Osteocyte (in vitro differentiated cells): ENCODE measurements around the gene BBIP1. TPM values are rescaled to one million over a fixed set of nuclear protein-coding genes. Genes with fewer than 3 reads are reported as not detected.

ENCODE experiments used
- DNase-seq: peaks from one replicate; pipeline ENCODE4 v3.0.0; 2021; ENCODE audit warnings: mixed read lengths; ENCODE audit not compliant: unreplicated experiment; ENCODE audit errors: extremely low spot score
- H3K27ac Mint-ChIP-seq: one replicate; pipeline ENCODE4 v1.8.0; 2021; ENCODE audit warnings: mild to moderate bottlenecking, mixed read lengths; ENCODE audit not compliant: unreplicated experiment
- H3K27me3 Mint-ChIP-seq: one replicate; pipeline ENCODE4 v1.8.0; 2021; ENCODE audit warnings: mixed read lengths; ENCODE audit not compliant: unreplicated experiment
- H3K36me3 Mint-ChIP-seq: one replicate; pipeline ENCODE4 v1.8.0; 2021; ENCODE audit warnings: mixed read lengths; ENCODE audit not compliant: unreplicated experiment
- H3K4me1 Mint-ChIP-seq: one replicate; pipeline ENCODE4 v1.8.0; 2021; ENCODE audit warnings: mixed read lengths; ENCODE audit not compliant: unreplicated experiment
- H3K4me3 Mint-ChIP-seq: one replicate; pipeline ENCODE4 v1.8.0; 2021; ENCODE audit warnings: mild to moderate bottlenecking, moderate library complexity, mixed read lengths; ENCODE audit not compliant: unreplicated experiment
- H3K9me3 Mint-ChIP-seq: one replicate; pipeline ENCODE4 v1.8.0; 2021; ENCODE audit warnings: mixed read lengths; ENCODE audit not compliant: unreplicated experiment
- CTCF ChIP-seq: fragments of 200-600 bp; sonication (generic); IDR thresholded peaks from 2 replicates; pipeline ENCODE4 v1.5.0; 2021; ENCODE audit warnings: antibody characterized with exemption, mild to moderate bottlenecking, moderate library complexity
- total RNA-seq: library from RNA; stranded (reverse); gene quantifications from 2 replicates; pipeline ENCODE4 v1.2.1, GENCODE V29; 2021

BBIP1 gene
- total RNA-seq, 1 donor from 2014 or later = 39.5 TPM

- Mint-ChIP-seq H3K36me3 (no peaks in the 10 kb centered on the region), H3K27me3 (no peaks in the 10 kb centered on the region), H3K4me3 (no peak overlapping the region), H3K27ac (peak overlapping the region; percentile 46), H3K4me1 (peaks cover 44% of the 10 kb centered on the region), H3K9me3 (no peaks in the 10 kb centered on the region)
- no peak for DNase-seq
- TF ChIP-seq CTCF = no peak
Observed at GRCh38 chr10:110860576-110861241, 58.3 kb downstream of the BBIP1 start.

- peaks cover 37% of the 10 kb centered on the region for H3K4me1 Mint-ChIP-seq
- no peaks in the 10 kb centered on the region for H3K36me3 Mint-ChIP-seq
- peak overlapping the region; percentile 46 for H3K27ac Mint-ChIP-seq
- H3K27me3 Mint-ChIP-seq = no peaks in the 10 kb centered on the region
- no peak for TF ChIP-seq CTCF
- DNase-seq = no peak
- H3K4me3 Mint-ChIP-seq = no peak overlapping the region
- H3K9me3 Mint-ChIP-seq = no peaks in the 10 kb centered on the region
Observed at GRCh38 chr10:110859973-110860376, 59.0 kb downstream of the BBIP1 start.

- H3K4me1 Mint-ChIP-seq = peaks cover 31% of the 10 kb centered on the region
- DNase-seq = no peak
Observed at GRCh38 chr10:110859206-110859972, 59.6 kb downstream of the BBIP1 start.

GRCh38 chr10:110858297-110858934 is 60.6 kb downstream of the BBIP1 start:
- DNase-seq = no peak
- H3K4me3 Mint-ChIP-seq = no peak overlapping the region
- no peaks in the 10 kb centered on the region for H3K9me3 Mint-ChIP-seq
- no peak for TF ChIP-seq CTCF
- H3K27me3 Mint-ChIP-seq = peaks cover 4% of the 10 kb centered on the region
- H3K36me3 Mint-ChIP-seq = no peaks in the 10 kb centered on the region
- H3K27ac Mint-ChIP-seq = no peak overlapping the region
- peaks cover 23% of the 10 kb centered on the region for H3K4me1 Mint-ChIP-seq

More at GRCh38 chr10:110859206-110859972, 59.6 kb downstream of the BBIP1 start:
- Mint-ChIP-seq H3K4me3 (no peak overlapping the region), H3K36me3 (no peaks in the 10 kb centered on the region), H3K27me3 (no peaks in the 10 kb centered on the region), H3K27ac (peak overlapping the region; percentile 46), H3K9me3 (no peaks in the 10 kb centered on the region)
- TF ChIP-seq CTCF = no peak
